GM15510 (cell line): ENCODE data around the gene RPL13.

Experiments
- POLR2A ChIP-seq: IDR thresholded peaks from 3 replicates; pipeline ENCODE4 v1.6.1; 2011; ENCODE audit warnings: borderline replicate concordance; ENCODE audit not compliant: insufficient read length; ENCODE audit errors: extremely low read depth

The RPL13 gene

GRCh38 chr16:89550421-89551007, 10.0 kb upstream of the RPL13 start:
- TF ChIP-seq POLR2A: no peak

- no peak for TF ChIP-seq POLR2A
Observed at GRCh38 chr16:89552329-89552728, 8.2 kb upstream of the RPL13 start.

- no peak for TF ChIP-seq POLR2A
Observed at GRCh38 chr16:89552913-89553312, 7.6 kb upstream of the RPL13 start.

GRCh38 chr16:89553733-89554132, 6.7 kb upstream of the RPL13 start:
- TF ChIP-seq POLR2A: no peak

- no peak for TF ChIP-seq POLR2A
Observed at GRCh38 chr16:89554343-89554742, 6.1 kb upstream of the RPL13 start.

- no peak for TF ChIP-seq POLR2A
Observed at GRCh38 chr16:89555265-89555664, 5.2 kb upstream of the RPL13 start.

- no peak for TF ChIP-seq POLR2A
Observed at GRCh38 chr16:89555780-89556179, 4.7 kb upstream of the RPL13 start.

- peak; percentile 23 for TF ChIP-seq POLR2A
Observed at GRCh38 chr16:89556750-89557689, 3.5 kb upstream of the RPL13 start.

GRCh38 chr16:89557690-89558490, 2.6 kb upstream of the RPL13 start:
- TF ChIP-seq POLR2A: no peak

- no peak for TF ChIP-seq POLR2A
Observed at GRCh38 chr16:89561142-89561883, 831 bp downstream of the RPL13 start.

GRCh38 chr16:89561884-89562599, 1.6 kb downstream of the RPL13 start:
- no peak for TF ChIP-seq POLR2A

GRCh38 chr16:89562939-89563338, 2.5 kb downstream of the RPL13 start:
- TF ChIP-seq POLR2A: no peak

- TF ChIP-seq POLR2A: no peak
Observed at GRCh38 chr16:89563639-89564392, 3.3 kb downstream of the RPL13 start.
